Activated CD8-positive, alpha-beta memory T cell treated with anti-CD3 and anti-CD28 coated beads, Interleukin-2, amount 50 U/mL, for 24 hours (primary cell): Measurements from ENCODE around the gene MALT1.
"Not testable (repeated sequence)": the region's sequence is repeated elsewhere in the genome, so short reads cannot be mapped to it uniquely, and the experiment has no call there.

ENCODE experiments used
- DNase-seq: peaks from one replicate; pipeline ENCODE4 v3.0.0-alpha.2; 2020; ENCODE audit errors: extremely low read depth

Gene MALT1

DNA sequence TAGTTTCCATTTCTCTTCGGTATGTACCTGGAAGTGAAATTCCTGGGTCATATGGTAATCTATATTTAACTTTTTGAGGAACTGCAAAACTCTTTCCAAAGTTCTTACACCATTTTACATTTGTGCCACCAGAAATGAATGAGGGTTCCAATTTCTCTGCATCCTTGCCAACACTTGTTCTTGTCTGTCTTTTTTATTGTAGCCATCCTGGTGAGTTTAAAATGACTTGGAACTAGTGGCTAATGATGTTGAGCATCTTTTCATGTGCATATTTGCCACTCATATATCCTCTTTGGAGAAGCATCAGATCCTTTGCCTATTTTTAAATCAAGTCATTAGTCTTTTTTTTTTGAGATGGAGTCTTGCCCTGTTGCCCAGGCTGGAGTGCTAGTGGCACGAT, 59.4 kb downstream of the MALT1 start:
- DNase-seq, result no peak

DNA sequence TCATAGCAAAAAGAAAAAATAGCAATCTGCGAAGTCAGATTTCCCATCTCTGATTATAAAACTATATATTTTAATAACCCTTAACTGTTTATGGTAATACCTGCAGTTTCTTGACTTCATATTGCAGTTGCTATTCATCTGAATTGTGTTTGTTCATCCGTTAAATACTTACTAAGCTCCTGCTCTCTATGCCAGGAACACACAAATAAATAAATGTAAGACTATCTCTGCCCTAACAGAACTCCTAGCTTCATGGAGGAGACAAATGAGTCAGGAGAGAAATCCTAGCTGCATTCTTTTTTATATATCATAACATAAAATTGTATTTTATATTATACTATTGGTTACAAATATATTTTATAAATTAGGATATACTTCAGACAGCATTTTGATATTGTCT, 61.2 kb downstream of the MALT1 start:
- DNase-seq, result no peak

DNA sequence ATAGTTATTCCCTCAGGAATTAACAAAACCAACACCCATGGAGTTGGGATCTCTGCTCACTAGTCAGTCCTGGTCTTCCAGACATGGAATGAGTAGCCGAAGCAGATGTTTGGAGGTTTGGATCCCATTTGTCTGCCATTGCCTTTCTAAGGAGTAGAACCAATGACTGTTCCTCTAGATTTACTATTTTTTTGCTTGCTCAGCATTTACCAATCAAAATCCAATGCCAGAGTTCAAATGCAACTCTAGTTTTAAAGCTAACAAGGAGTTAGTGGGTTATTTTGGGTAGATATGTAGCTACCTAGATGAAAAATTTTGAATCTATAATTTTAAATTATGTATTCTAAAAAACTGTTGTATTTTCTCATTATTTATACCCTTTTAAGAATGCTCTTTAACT, 62.6 kb downstream of the MALT1 start:
- DNase-seq, result no peak

DNA sequence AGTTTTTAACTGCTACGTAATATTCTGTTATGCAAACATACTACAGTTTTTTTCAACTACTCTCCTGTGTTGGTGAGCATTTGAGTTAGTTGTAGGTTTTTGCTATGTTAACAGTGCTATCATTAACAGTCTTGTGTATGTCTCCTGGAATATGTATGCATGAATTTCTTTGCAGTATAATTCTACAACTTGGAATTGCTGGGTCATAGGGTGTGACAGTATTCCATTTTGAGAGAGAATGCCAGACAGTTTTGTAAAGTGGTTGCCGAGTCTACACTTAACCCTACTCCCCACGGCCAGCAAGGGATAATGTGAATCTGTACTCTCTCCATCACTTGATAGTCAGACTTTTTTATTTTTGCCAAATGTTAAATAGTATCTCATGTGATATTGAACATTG, 67.1 kb downstream of the MALT1 start:
- no peak for DNase-seq

DNA sequence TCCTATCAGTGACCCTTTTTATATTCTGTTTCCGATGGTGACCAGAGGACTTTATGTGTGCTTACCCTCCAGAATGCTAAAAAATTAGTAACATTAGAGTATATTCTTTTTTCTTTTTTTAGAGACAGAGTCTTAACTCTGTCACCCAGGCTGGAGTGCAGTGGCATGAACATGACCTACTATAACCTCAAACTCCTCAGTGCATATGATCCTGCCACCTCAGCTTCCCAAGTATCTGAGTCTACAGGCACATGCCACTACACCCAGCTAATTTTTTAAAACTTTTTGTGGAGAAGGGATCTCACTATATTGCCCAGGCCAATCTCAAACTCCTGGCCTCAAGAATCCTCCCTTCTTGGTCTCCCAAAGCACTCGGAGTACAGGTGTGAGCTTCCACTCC, 74.6 kb downstream of the MALT1 start:
- no peak for DNase-seq

DNA sequence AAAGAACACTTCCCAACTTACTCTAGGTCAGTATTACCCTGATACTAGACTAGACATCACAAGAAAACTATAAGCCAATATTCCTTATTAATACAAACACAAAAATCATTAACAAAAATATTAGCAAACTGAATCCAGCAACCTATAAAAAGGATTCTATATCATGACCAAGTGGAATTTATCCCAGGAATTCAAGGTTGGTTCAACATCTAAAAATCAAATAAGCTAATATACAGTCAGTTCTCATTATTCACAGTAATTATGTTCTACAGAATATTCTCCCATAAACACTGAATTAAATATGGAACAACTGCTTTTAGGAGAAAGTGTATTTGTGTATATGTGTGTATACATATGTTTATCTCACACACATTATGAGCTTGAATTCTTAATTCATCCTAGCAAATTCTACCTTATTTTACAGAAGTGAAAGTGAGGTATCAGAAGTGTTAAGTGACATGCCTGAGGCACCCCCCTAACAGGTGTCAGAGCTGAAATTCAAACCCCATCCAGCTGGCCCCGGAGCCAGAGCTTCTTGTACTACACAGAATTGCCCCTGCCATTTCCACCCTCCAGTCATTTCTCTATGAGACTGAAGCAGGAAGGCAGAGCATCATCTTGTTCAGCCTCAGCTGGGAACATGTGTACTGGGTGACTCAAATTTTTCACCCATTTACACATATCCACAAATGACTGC, 77.8 kb downstream of the MALT1 start:
- DNase-seq, result no peak

DNA sequence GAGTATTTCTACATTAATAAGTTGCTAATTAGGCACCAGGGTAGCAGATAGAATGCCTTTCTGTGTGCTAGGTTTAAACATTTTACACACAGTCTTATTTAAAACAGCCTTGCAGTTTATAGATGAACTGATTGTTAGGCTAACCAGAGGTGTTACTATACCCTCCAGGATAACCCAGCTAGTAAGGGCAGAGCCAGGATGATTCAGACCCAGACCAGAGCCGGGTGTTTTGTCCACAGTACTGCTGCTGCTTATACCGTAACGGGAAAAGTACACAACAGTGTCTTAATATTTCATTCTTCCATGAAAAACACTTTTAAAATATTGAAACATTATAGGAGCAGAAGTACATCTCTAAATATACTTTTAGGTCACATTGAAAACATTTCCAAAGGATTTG, 82.7 kb downstream of the MALT1 start:
- DNase-seq, result no peak

DNA sequence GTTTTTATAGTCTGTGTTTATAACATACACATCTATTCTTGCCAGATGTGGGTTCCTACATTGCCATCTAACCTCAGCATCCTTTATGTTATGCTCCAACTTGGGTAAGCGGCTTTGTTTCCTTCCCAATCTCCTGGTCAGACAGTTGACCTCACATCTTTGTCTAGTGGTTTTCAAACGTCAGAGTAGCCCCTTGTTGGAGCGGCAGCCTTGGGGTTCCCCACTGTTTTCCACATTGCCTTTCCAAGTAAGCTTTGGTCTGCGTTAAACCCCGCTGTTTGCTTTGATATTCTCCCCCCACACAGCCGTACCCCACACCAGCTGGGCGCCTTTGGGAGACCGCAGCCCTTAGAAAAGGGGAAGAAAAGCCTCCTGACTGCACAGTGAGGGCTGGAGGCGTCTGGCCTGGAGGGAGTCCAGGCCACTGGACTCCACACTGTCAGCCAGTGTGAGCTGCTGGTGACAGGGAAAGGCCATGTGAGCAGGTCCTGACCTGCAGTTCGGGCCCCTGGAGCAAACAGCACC, 83.3 kb downstream of the MALT1 start:
- DNase-seq, result no peak

DNA sequence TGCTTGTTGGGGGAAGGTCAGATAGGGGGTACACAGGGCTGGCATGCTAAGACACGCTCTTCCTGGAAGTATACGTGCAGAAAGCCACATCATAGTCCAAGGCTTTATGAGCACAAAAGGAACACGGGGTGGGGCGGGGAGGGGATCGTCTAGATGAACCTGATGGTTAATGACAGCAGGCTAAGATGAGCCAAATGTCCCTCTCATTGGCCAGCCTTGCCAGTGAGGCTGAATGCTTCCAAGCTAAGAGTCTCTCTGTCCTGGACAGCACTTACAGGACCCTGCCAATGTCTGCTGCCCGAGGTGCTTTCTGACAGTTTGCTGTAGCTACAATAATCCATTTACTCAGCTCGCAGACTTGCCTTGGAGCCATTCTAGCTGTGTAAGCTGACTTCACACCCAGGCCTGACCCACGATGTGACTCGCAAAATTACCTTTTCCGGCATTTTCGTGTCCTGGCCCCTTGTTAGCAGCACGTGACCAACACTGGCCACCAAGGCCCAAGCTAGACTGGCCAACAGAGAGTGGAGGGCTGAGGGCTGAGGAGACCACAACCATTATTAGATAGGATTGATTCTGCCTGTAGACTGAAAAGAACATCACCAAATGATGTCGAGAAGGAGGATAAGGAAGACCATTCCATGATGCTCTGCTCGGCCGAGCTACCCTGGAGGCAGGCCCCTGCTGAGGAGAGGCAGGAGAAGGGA, 84.2 kb downstream of the MALT1 start:
- no peak for DNase-seq

DNA sequence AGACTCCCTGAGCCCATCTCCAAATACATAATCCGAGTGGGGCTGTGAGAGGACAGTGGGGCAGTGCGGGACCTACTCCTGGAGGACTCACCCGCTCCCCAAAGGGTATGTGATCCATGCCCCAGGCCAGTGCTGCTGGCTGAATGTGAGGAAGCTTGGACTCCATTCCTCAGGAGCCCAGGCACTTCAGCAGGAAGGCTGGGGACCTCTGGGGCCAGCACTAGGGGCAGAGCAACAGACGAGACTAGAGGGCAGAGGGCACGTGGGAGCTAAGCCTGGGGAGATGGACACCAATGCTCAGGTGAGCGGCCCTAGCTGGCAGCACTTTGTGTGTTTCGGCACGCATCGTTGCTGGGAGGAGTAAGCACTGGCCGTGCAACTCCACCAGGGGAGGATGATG, 84.9 kb downstream of the MALT1 start:
- DNase-seq, result no peak

DNA sequence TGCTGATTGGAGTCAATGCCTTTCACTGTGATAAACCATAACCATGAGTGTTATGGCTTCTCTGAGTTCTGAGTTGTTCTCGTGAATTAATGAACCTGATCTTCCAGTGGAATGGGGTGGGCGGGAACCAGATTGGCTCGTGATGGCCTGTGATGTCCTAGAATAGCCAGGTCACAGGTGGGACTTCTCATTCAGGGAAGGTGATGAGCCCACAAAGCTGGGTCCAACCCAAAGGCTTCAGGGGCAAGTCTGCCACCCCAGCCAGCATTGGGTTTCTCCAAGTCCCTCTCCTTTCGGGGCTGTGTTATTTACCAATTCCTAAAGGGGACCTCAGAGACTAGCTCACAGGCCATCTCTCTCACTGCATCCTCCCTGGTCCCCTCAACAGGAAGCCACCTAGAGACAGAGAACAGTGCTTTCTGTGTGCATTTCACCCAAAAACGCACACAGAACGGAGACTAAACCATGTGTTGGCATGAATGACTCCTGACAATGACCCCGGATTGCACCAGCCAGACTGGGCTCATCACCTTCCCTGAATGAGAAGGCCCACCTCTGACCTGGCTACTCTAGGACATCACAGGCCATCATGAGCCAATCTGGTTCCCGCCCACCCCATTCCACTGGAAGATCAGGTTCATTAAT, 85.5 kb downstream of the MALT1 start:
- no peak for DNase-seq

DNA sequence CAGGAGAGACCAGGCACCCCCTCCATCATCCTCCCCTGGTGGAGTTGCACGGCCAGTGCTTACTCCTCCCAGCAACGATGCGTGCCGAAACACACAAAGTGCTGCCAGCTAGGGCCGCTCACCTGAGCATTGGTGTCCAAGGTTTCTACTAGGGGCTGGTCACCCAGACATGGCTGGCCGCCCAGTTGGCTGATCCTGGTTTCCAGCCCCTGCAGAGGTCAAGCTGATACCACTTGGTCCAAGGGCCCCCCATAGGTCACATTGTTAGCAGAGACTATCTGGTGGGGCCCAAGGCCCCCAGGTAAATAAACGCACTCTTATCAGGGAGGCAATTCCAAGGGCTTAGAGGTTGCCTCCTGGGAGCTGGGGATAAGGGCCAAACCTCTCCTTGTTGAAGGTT, 86.1 kb downstream of the MALT1 start:
- not testable (repeated sequence) for DNase-seq

DNA sequence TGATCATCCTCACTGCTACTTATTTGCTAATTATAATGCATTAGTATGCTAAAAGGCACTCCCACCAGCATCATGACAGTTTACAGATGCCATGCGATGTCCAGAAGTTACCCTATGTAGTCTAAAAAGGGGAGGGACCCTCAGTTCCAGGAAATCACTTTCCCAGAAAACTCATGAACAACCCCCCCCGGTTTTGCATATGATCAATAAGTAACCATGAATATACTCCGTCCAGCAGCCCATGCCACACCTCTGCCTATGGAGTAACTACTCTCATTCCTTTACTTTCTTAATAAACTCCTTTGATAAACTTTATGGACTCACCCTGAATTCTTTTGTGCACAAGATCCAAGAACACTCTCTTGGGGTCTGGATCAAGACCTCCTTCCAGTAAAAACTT, 86.8 kb downstream of the MALT1 start:
- no peak for DNase-seq

DNA sequence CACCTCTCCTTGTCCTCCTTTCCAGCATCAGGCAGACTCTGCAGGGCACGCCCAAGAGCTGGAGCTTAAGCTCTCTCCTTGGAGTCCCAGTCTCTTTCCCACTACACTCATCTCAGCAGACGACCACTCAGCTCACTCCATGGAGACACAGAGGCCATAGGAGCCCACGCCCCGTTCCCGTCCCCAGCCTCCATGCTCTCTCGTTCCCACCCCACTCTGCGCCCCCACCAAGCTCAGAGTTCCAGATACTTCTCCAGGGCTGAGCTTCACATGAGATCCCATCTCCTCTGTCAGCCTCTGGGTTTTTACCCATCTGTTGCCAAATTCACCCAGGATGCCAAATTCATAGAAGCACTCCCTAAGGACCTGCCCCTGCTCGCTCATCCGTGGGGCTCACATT, 87.3 kb downstream of the MALT1 start:
- no peak for DNase-seq

DNA sequence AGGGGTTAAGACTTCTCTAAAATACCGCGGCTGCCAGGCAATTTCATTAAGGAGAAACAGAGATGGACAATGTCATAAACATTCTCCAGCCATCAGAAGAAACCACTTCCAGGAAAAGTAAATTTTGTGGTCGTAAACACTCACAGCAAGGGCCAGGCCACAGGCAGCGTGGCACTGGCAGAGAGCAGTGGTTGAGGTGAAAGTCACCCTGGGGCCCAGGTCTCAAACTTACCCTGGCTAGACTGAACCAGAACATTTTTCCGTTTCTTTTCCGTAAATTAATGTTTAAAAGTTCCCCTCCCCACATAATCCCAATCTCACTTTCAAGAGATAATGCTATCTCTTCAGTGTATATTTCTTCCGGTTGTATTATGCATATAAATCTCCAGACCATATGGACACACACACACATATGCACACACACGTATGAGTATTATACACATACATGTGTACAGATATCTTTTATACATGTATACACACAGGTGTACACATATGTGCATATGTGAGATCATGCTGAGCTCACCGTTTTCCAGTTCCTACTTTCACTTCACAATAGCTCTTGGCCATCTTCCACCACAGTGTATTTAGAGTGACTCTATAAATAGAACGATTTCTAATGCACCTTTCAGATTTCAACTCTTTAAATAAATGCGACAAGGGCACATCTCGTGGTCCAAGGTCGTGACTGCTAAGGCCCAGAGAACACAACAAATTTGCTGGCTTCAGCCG, 90.1 kb downstream of the MALT1 start:
- no peak for DNase-seq

DNA sequence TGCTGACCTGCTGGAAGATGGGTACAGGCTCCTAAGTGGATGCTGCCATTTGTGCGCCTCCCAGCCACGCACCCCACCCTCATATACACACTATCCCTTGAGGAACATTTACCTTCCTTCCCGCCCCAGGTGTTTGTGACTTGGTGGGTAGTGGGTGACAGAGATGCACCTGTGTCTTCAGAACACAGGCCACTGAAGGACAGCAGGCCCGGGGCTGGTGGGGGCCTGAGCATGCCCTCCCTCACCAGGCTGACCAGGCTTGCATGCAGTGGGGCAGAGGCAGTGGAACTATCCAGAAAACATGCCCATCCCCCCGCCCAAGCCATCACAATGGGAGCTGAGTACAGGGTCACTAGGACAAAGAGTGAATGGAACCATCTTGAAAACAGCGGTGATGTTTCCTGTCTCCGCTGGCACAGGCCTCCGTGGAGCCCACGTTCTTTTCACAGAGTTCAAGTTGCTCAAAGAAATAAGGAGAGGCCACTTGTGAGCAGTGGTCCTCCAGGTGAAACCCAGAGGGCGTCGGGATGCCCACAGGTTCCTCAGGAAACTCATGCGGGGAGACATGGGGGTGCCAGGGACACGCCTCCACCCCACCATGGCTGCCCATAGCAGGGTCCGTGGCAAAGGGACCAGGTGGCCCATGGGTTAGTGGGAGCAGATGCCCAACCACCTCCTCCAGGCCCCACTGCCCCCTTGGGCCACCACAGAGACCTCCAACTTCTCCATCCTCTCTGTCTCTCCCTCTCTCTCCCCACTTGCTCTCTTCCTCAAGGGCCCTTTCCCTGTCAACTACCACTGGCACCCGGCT, 90.9 kb downstream of the MALT1 start:
- no peak for DNase-seq

DNA sequence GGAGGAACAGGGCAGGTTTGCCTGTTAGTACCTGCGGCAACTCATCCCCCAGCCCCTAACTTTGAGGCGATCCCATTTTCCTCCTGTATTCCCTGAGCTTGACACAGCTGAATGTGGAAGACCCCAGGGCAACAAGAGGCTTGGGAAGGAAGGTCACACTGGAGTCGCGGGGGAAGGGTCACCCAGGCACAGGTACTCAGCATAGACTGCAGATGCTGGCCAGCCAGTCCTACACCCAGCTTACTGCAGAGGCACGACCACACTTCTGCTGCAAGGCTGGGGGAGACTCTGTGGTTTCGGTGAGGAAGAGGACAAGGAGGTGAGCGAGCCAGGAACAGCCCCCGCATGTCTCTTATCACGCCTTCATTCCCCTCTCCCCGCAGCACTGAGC, 91.5 kb downstream of the MALT1 start:
- no peak for DNase-seq

DNA sequence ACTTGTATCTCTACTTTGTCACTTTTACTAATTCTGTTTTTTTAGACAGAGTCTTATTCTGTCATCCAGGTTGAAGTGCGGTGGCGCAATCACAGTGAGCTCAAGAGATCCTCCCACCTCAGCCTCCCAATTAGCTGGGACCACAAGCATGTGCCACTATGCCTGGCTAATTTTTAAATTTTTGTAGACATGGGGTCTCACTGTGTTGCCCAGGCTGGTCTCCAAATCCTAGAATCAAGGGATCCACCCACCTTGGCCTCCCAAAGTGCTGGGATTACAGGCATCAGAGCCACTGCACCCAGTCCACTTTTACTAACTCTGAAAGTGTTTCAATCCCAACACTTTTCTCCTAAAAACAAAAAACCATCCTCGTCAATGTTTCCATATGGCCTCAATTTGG, 94.9 kb downstream of the MALT1 start:
- no peak for DNase-seq

DNA sequence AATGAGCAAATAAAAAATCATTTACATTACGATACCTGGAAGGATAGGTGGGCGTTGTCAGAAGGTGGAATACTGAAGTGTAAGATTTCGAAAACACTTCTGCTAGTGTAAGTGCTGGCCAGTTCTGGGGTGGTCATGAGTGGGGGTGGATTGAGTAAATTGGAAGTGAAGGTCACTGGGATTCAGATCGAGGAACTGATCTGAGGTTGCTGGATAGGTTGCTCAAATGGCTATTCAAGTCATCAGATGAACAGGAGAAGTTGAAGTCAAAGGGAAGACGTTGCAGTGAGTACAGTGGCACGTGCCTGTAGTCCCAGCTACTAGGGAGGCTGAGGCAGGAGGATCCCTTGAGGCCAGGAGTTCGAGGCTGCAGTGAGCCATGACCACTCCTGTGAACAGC, 95.7 kb downstream of the MALT1 start:
- no peak for DNase-seq

DNA sequence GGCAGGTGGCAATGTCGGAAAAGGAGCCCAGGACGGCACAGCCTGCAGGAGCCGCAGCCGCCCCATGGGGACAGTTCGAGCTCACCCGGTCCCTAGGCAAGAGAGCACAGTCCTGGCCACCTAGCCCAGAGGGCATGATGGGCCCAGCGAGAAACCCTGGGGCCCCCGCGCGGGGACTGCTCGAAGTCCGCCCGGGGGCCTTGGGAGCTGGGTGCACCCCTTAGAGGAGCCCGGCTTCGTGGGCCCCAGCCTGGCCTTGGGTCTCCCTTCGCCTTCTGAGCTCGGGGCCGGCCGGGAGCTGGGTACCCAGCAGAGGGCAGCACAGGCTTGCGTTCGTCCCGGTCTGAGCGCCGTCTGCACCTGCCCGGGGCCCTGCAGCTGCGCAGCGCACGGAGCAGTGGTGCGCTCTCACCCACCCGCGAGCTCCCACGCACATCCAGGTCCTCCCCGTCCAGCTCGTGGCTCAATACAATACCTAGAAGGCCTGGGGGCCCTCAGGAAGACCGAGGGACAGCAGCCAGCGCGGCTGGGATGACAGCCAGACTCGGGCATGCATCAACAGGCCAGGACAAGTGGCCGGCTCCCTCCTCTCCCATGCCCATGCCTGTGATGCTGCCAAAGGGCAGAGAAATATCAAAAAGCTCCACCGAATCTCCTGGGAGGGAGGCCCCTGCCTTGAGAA, 97.2 kb downstream of the MALT1 start:
- peak; percentile 15 for DNase-seq

DNA sequence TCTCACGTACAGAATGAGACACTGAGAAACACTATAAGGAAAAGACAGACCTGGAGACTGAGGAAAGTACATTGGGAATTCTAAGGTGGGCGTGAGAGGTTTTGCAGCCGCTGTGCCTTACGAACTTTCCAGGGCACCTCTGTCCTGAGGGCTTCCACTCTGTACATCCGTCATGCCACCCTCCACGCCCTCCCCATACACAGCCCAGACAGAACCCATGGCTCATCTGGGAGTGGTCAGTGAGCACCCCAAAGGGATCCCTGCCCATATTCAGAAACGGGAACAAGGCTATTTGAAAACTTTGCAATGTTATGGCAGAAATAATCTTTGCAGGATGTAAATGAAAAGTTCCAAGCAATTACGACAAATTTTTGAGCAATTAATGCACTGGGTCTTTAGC, 98.1 kb downstream of the MALT1 start:
- DNase-seq, result no peak
